ENCODE data around the gene PRSS23. TPM values are rescaled to one million over a fixed set of nuclear protein-coding genes. Genes with fewer than 3 reads are reported as not detected.

PRSS23 gene
- total RNA-seq, 1 donor from 2014 or later = 266 TPM

DNA sequence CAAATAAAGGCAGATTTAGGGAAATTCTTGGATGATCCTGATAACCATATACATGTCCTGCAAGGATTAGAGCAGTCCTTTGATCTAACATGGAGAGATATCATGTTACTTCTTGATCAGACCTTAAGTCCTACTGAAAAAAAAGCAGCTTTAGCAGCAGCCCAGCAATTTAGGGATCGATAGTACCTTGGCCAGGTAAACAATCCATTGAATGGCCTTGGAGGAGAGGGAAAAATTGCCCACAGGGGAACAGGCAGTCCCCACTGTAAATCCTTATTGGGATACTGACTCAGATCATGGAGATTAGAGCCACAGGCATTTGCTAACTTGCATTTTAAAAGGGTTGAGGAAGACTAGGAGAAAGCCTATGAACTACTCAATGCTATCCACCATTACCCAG is 47.8 kb downstream of the PRSS23 start:
- Mint-ChIP-seq H3K27ac (no peak overlapping the region), H3K9me3 (peaks cover 4% of the 10 kb centered on the region), H3K4me1 (no peaks in the 10 kb centered on the region), H3K27me3 (ENCODE audit: insufficient read depth, low read depth) (peaks cover 2% of the 10 kb centered on the region), H3K4me3 (no peak overlapping the region), H3K36me3 (no peaks in the 10 kb centered on the region)
- Histone ChIP-seq H3K9me3 (ENCODE audit: low read depth) (no peaks in the 10 kb centered on the region), H3K4me1 (peaks cover 6% of the 10 kb centered on the region), H3K4me2 (no peak overlapping the region), H4K20me1 (ENCODE audit: low read depth) (no peaks in the 10 kb centered on the region), H3K36me3 (no peaks in the 10 kb centered on the region), H3K4me3 (no peak overlapping the region), H3K9ac (no peak overlapping the region), H3K79me2 (ENCODE audit: low read depth) (no peaks in the 10 kb centered on the region), H3F3A (ENCODE audit: low read depth) (no peaks in the 10 kb centered on the region), H3K27me3 (no peaks in the 10 kb centered on the region), H3K27ac (no peak overlapping the region), H2AFZ (replicated peaks) (no peak overlapping the region)
- no peak for TF ChIP-seq EZH2 (IDR thresholded peaks at IDR 0.05)
- TF ChIP-seq, protein P1, sequence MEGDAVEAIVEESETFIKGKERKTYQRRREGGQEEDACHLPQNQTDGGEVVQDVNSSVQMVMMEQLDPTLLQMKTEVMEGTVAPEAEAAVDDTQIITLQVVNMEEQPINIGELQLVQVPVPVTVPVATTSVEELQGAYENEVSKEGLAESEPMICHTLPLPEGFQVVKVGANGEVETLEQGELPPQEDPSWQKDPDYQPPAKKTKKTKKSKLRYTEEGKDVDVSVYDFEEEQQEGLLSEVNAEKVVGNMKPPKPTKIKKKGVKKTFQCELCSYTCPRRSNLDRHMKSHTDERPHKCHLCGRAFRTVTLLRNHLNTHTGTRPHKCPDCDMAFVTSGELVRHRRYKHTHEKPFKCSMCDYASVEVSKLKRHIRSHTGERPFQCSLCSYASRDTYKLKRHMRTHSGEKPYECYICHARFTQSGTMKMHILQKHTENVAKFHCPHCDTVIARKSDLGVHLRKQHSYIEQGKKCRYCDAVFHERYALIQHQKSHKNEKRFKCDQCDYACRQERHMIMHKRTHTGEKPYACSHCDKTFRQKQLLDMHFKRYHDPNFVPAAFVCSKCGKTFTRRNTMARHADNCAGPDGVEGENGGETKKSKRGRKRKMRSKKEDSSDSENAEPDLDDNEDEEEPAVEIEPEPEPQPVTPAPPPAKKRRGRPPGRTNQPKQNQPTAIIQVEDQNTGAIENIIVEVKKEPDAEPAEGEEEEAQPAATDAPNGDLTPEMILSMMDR (IDR thresholded peaks at IDR 0.05) = no peak
- TF ChIP-seq EZH2phosphoT487 (IDR thresholded peaks at IDR 0.05) = no peak
- DNase-seq (ENCODE audit: low spot score) = no peak

DNA sequence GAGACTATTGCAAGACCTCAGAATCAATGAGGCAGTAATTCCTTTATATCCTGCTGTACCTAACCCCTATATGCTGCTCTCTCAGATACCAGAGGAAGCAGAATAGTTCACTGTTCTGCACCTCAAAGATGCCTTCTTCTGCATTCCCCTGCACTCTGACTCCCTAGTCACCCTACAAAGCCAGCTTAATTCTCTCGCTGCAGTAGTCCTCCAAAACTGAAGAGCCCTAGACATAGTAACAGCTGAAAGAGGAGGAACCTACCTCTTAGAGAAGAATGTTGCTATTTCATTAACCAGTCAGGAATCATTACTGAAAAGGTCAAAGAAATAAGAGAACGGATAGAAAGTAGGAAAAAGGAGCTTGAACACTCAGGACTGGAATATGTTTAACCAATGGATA is 49.3 kb downstream of the PRSS23 start:
- no peaks in the 10 kb centered on the region for H3K36me3 Mint-ChIP-seq
- no peak overlapping the region for H3K4me3 ChIP-seq
- no peaks in the 10 kb centered on the region for H3K36me3 ChIP-seq
- H3K27ac ChIP-seq = no peak overlapping the region
- no peak overlapping the region for H3K9ac ChIP-seq
- no peaks in the 10 kb centered on the region for H3K27me3 Mint-ChIP-seq (ENCODE audit: insufficient read depth, low read depth)
- H3K4me1 ChIP-seq = peaks cover 6% of the 10 kb centered on the region
- no peak overlapping the region for H3K4me3 Mint-ChIP-seq
- no peaks in the 10 kb centered on the region for H3K27me3 ChIP-seq
- no peaks in the 10 kb centered on the region for H3K4me1 Mint-ChIP-seq
- H3K9me3 ChIP-seq (ENCODE audit: low read depth) = no peaks in the 10 kb centered on the region
- H3K79me2 ChIP-seq (ENCODE audit: low read depth) = no peaks in the 10 kb centered on the region
- H3K9me3 Mint-ChIP-seq = no peaks in the 10 kb centered on the region
- DNase-seq (ENCODE audit: low spot score) = no peak
- no peak overlapping the region for H3K27ac Mint-ChIP-seq
- TF ChIP-seq EZH2 (IDR thresholded peaks at IDR 0.05) (no peak), EZH2phosphoT487 (IDR thresholded peaks at IDR 0.05) (no peak)
- TF ChIP-seq, protein P1 (IDR thresholded peaks at IDR 0.05) = no peak
- no peaks in the 10 kb centered on the region for H3F3A ChIP-seq (ENCODE audit: low read depth)
- no peak overlapping the region for H2AFZ ChIP-seq (replicated peaks)
- no peak overlapping the region for H3K4me2 ChIP-seq
- H4K20me1 ChIP-seq (ENCODE audit: low read depth) = no peaks in the 10 kb centered on the region

Other genes with a start within 250 kb of the PRSS23 start
- 49.6 and 111 TPM in 2 replicates for gene ME3, start 127.9 kb upstream of the PRSS23 start, total RNA-seq (ENCODE audit: low replicate concordance)
- 5.8 TPM in 2 replicates for gene FZD4, start 154.9 kb downstream of the PRSS23 start, total RNA-seq (ENCODE audit: low replicate concordance)
- gene TMEM135, start 237.4 kb downstream of the PRSS23 start, total RNA-seq (ENCODE audit: low replicate concordance) = 35.2 and 46.4 TPM in 2 replicates

Data from neural progenitor cell (in vitro differentiated cells).